ENCODE results near the gene ANKRD10. TPM values are rescaled to one million over a fixed set of nuclear protein-coding genes. Genes with fewer than 3 reads are reported as not detected.

The ANKRD10 gene
- total RNA-seq, 2 donors from 2014 or later: 114 to 138 TPM

DNA sequence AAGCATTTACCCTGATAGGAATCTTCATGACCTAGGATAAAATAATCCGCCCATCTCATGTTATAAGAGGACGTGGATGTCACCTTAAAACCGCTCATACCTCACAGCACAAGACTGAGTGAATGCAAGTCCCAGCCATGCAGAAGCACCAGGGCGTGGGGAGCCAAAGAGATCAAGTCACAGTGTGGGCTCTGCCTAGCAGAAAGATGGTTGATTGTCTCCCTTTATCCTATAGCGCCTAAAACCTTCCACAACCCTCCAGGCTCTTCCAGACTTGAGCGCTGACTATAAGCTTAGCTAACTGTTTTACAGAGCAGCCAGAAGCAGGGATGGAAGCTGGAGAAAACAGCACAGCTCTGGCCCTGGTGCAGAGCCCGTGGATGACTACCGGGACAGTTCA, 6.8 kb upstream of the ANKRD10 start:
- DNase-seq (ENCODE audit: low spot score): no peak
- intact Hi-C loops (cut with DNase I): no loop called here

GRCh38 chr13:110921209-110921608, 6.3 kb upstream of the ANKRD10 start:
- intact Hi-C loops (cut with DNase I): no loop called here
- no peak for DNase-seq (ENCODE audit: low spot score)

DNA sequence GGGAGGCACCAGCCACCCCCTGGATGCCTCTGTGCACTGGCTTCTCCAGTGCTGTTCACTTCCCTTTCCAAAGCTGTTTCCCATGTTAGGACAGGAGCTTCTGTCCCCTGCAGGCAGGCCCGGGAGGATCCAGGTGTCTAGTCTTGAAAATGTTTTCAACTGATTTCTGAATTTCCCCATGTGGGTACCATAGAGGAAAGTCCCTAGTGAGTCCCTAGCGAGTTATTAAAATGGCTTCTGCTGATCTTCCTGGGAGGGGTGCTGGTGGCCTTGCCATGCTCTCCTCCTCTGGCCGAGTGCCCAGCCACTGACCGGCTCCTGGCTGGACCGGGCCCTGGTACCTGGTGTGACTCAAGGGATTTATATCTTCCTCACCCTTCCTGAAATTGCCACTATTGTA, 5.2 kb upstream of the ANKRD10 start:
- intact Hi-C loops (cut with DNase I): no loop called here
- DNase-seq (ENCODE audit: low spot score): no peak

- DNase-seq (ENCODE audit: low spot score): no peak
- intact Hi-C loops (cut with DNase I): loop anchor here (10.0 kb wide), 2 partner anchors 148 to 202 kb away; partner anchors contain the start of gene ING1 (in 1 of the 2)
Measured at GRCh38 chr13:110916301-110917142, 1.7 kb upstream of the ANKRD10 start.

- no peak for DNase-seq (ENCODE audit: low spot score)
- intact Hi-C loops (cut with DNase I): loop anchor here (10.0 kb wide), 2 partner anchors 149 to 201 kb away; partner anchors contain the start of gene ING1 (in 1 of the 2)
Measured at GRCh38 chr13:110915874-110916206, 971 bp upstream of the ANKRD10 start.

DNA sequence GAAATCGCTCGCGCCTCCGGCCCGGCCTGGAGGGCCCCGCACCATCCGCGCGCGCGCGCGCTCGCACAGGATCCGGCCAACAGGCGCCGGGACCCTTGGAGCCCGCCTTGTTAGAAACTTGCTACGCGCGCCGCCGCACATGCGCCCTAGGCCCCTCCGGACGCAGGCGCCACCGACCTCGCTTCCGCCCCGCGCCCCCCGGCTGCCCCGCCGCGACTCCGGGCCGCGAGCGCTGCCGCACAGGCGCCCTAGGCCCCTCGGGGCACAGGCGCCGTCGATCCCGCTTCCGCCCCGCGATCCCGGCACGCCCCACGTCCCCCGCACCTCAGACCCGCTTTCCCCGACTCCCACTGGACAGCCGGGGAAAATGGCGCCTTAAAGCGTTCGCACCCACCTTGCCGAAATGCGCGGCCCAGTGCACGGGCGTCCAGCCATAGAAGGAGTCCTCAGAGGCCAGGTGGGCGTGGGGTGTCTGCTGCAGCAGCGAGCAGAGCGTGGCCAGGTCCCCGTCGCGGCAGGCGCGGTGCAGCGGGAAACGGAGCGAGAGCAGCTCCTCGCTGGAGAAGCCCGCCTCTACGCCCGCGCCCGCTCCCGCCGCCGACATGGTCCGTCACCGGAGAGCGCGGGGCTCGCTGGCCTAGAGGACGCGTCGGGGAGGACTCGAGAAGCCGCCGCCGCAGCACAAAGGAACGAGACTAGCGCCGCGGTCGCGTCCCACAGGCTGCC, 375 bp downstream of the ANKRD10 start:
- intact Hi-C loops (cut with DNase I): loop anchor here (10.0 kb wide), 2 partner anchors 150 to 200 kb away; partner anchors contain the start of gene ING1 (in 1 of the 2)
- DNase-seq (ENCODE audit: low spot score): peak; percentile 93

DNA sequence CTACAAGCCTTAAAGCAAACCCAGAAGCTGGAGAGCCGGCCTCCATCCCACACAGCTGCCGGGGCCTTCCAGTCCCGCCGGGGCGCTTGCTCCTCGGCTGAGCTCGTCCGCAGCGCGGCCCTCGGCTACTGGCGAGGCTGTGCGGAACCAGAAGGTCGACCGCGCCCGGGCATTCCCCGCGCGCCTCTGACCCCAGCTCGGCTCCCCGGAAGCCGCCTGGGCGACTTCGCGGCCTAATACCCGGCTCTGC, 863 bp downstream of the ANKRD10 start:
- DNase-seq (ENCODE audit: low spot score): no peak
- intact Hi-C loops (cut with DNase I): loop anchor here (10.0 kb wide), 2 partner anchors 151 to 199 kb away; partner anchors contain the start of gene ING1 (in 1 of the 2)

- no peak for DNase-seq (ENCODE audit: low spot score)
Measured at GRCh38 chr13:110913322-110914080, 1.4 kb downstream of the ANKRD10 start.

DNA sequence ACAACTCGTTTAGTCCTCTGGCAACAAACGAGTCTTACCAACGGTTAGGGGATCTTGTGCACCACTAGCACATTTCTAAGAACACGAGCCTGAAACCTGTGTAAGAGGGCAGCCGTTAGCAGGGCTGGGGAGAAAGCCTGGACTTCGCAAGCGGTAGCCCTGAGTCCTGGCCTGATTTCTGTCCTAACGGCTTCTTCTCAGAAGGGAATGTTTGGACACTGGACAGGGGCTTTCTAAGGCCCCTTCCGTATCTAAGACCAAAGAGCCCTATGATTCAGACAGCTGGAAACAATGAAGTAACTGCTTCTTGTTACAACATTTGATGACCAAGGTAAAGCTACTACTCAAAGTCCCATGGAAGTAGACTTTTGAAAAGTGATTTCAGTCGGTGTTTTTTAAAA, 2.2 kb downstream of the ANKRD10 start:
- intact Hi-C loops (cut with DNase I): loop anchor here (10.0 kb wide), 2 partner anchors 152 to 198 kb away; partner anchors contain the start of gene ING1 (in 1 of the 2)
- no peak for DNase-seq (ENCODE audit: low spot score)

More at GRCh38 chr13:110913322-110914080, 1.4 kb downstream of the ANKRD10 start:
- intact Hi-C loops (cut with DNase I): loop anchor here (10.0 kb wide), 2 partner anchors 151 to 199 kb away; partner anchors contain the start of gene ING1 (in 1 of the 2)

GRCh38 chr13:110911880-110912279, 3.0 kb downstream of the ANKRD10 start:
- intact Hi-C loops (cut with DNase I): loop anchor here (10.0 kb wide), 2 partner anchors 153 to 197 kb away; partner anchors contain the start of gene ING1 (in 1 of the 2)
- no peak for DNase-seq (ENCODE audit: low spot score)

- intact Hi-C loops (cut with DNase I): loop anchor here (10.0 kb wide), 2 partner anchors 155 to 195 kb away; partner anchors contain the start of gene ING1 (in 1 of the 2)
- no peak for DNase-seq (ENCODE audit: low spot score)
Measured at GRCh38 chr13:110910013-110910890, 4.6 kb downstream of the ANKRD10 start.

GRCh38 chr13:110907951-110908898, 6.6 kb downstream of the ANKRD10 start:
- intact Hi-C loops (cut with DNase I): loop anchor here in 1 of 2 donors (5.0 kb wide), 1 partner anchor 36 kb away; no protein-coding TSS in a partner anchor
- DNase-seq (ENCODE audit: low spot score): no peak

- DNase-seq (ENCODE audit: low spot score): no peak
- intact Hi-C loops (cut with DNase I): loop anchor here in 1 of 2 donors (5.0 kb wide), 1 partner anchor 35 kb away; no protein-coding TSS in a partner anchor
Measured at GRCh38 chr13:110907301-110907700, 7.6 kb downstream of the ANKRD10 start.

DNA sequence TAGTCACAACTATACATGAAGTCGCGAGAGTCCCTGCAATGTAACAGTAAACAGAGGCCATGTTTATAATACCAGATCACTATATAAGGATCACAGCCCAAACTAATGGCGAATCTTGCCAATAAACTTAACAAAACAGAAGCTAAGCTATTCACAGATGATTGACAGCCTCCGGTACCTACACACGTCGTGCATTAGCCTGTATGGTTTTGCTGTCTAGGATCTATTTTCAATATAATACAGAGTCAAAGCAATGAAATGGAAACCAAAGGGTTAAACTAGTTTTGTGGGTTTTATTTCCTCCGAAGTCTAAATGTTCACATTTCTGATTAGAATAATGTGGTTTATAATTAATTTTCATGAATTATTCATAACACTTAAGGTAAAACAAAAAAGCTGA, 10.1 kb downstream of the ANKRD10 start:
- intact Hi-C loops (cut with DNase I): loop anchor here in 1 of 2 donors (5.0 kb wide), 1 partner anchor 32 kb away; no protein-coding TSS in a partner anchor
- DNase-seq (ENCODE audit: low spot score): no peak

DNA sequence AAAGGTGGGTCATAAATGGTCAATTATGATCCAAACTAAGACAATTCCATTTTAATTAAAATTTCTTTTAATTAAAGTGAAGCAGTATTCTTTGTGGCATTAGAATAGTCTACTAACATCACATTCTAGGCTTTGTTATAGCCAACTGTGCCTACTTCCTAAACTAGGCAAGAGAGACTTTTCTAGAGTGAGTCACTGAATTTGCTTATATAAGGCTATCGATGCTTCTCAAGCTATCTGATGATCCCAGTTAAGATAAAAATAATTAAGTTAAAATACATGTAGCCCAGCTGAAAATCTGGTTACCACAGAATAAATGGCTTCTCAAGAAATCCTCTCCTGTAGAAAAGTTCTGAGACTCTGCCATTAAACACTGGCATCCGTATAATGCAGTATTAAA, 12.5 kb downstream of the ANKRD10 start:
- no peak for DNase-seq (ENCODE audit: low spot score)
- intact Hi-C loops (cut with DNase I): no loop called here

- no peak for DNase-seq (ENCODE audit: low spot score)
- intact Hi-C loops (cut with DNase I): no loop called here
Measured at GRCh38 chr13:110897521-110897920, 17.3 kb downstream of the ANKRD10 start.

DNA sequence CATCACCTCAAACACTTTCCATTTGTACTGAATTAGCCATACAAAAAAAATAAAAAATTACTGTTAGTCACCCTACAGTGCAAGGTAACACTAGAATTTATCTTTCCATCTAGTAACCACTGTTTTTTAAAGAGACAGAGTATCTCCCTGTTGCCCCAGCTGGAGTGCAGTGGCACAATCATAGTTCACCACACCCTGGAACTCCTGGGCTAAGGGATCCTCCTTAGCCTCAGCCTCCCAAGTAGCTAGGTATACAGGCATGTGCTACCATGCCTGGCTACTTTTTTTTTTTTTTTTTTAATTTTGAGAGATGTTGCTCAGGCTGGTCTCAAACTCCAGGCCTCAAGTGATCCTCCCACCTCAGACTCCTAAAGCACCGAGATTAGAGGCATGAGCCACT, 17.9 kb downstream of the ANKRD10 start:
- DNase-seq (ENCODE audit: low spot score): no peak
- intact Hi-C loops (cut with DNase I): no loop called here

Data from posterior vena cava (tissue), 2 donors.